H1 (cell line): ENCODE data around the gene BCAS1. TPM values are rescaled to one million over a fixed set of nuclear protein-coding genes. Genes with fewer than 3 reads are reported as not detected.

ENCODE experiments used
- EP300 ChIP-seq, 2 experiments: IDR thresholded peaks; 1 replicate in 1 of 2; 2 replicates in 1 of 2; pipeline ENCODE4 v1.6.1; 2011 to 2012; ENCODE audit warnings: low read depth in 2 of 2, low read length in 2 of 2, mild to moderate bottlenecking in 2 of 2, borderline replicate concordance in 1 of 2, inconsistent platforms in 1 of 2, moderate library complexity in 1 of 2
- GTF2F1 ChIP-seq: IDR thresholded peaks from 2 replicates; pipeline ENCODE4 v1.6.1; 2012; ENCODE audit warnings: low read depth, low read length, improper control_type of control experiment, borderline replicate concordance
- HDAC2 ChIP-seq, 2 experiments: fragments of 300-600 bp in 1 of 2; sonication (generic) in 1 of 2; IDR thresholded peaks; 2 replicates each; pipeline ENCODE4 v1.6.1; 2011 to 2012; ENCODE audit warnings: low read depth in 2 of 2, low read length in 2 of 2, mild to moderate bottlenecking in 2 of 2, moderate library complexity in 2 of 2, borderline replicate concordance in 1 of 2, inconsistent platforms in 1 of 2
- JUN ChIP-seq: IDR thresholded peaks from 2 replicates; pipeline ENCODE4 v1.6.1; 2011; ENCODE audit warnings: low read depth, mild to moderate bottlenecking, improper control_type of control experiment, low read length
- KDM1A ChIP-seq: fragments of 200-600, 300-600 bp; sonication (generic); IDR thresholded peaks from 2 replicates; pipeline ENCODE4 v1.7.1; 2016; ENCODE audit warnings: mild to moderate bottlenecking, low read length, borderline replicate concordance
- KDM4A ChIP-seq: IDR thresholded peaks from one replicate; pipeline ENCODE4 v1.7.1; 2012; ENCODE audit warnings: low read depth, mild to moderate bottlenecking, moderate library complexity, low read length, inconsistent platforms; ENCODE audit not compliant: severe bottlenecking
- NANOG ChIP-seq: IDR thresholded peaks from 2 replicates; pipeline ENCODE4 v1.6.1; 2011; ENCODE audit warnings: low read length, low read depth, mild to moderate bottlenecking, inconsistent platforms; ENCODE audit not compliant: insufficient read depth, poor library complexity, severe bottlenecking
- PHF8 ChIP-seq: fragments of 200-600 bp; sonication (generic); conservative IDR thresholded peaks from 2 replicates; pipeline ENCODE4 v1.7.1; 2012; ENCODE audit warnings: low read depth, mild to moderate bottlenecking, inconsistent platforms, low read length, moderate library complexity
- RBBP5 ChIP-seq: IDR thresholded peaks from 2 replicates; pipeline ENCODE4 v1.7.1; 2012; ENCODE audit warnings: low read depth, mild to moderate bottlenecking, inconsistent platforms, low read length, moderate library complexity, borderline replicate concordance
- TAF7 ChIP-seq: optimal IDR thresholded peaks from 2 replicates; pipeline ENCODE3; 2011; ENCODE audit warnings: low read depth, mild to moderate bottlenecking, inconsistent platforms, low read length, moderate library complexity, borderline replicate concordance
- polyA plus RNA-seq, 7 experiments: library from polyadenylated mRNA; depleted of rRNA in 3 of 7; stranded (reverse) in 5 of 7; unstranded in 2 of 7; fragments of >200 nt in 5 of 7; fragments of 200-250 nt in 2 of 7; gene quantifications; 1 replicate in 5 of 7; 2 replicates in 1 of 7; 4 replicates in 1 of 7; pipeline versions ENCODE4 v1.2.1 to v1.2.3, GENCODE V29; 2011 to 2013; ENCODE audit warnings: missing spikeins in 2 of 7, mixed read lengths in 2 of 7
- total RNA-seq: library from RNA; stranded (reverse); fragmentation: NEBNext Ultra II Directional; extraction: Animal tissue kit (Norgen Biotek cat#: 25700); gene quantifications from 2 replicates; pipeline ENCODE4 v1.2.1, GENCODE V29; 2021
- TF ChIP-seq, protein P1 (sequence below): fragments of 300-600 bp; sonication (generic); IDR thresholded peaks from 2 replicates; pipeline ENCODE4 v1.7.1; 2012; ENCODE audit warnings: low read length, moderate library complexity, mild to moderate bottlenecking, inconsistent platforms; ENCODE audit not compliant: insufficient replicate concordance

The BCAS1 gene
- total and polyA plus RNA-seq, 2 of the 8 experiments (the other 6 are each of a cell fraction or from before 2014, with no cell fraction given), result 0.06 to 0.19 TPM

- TF ChIP-seq, protein P1, sequence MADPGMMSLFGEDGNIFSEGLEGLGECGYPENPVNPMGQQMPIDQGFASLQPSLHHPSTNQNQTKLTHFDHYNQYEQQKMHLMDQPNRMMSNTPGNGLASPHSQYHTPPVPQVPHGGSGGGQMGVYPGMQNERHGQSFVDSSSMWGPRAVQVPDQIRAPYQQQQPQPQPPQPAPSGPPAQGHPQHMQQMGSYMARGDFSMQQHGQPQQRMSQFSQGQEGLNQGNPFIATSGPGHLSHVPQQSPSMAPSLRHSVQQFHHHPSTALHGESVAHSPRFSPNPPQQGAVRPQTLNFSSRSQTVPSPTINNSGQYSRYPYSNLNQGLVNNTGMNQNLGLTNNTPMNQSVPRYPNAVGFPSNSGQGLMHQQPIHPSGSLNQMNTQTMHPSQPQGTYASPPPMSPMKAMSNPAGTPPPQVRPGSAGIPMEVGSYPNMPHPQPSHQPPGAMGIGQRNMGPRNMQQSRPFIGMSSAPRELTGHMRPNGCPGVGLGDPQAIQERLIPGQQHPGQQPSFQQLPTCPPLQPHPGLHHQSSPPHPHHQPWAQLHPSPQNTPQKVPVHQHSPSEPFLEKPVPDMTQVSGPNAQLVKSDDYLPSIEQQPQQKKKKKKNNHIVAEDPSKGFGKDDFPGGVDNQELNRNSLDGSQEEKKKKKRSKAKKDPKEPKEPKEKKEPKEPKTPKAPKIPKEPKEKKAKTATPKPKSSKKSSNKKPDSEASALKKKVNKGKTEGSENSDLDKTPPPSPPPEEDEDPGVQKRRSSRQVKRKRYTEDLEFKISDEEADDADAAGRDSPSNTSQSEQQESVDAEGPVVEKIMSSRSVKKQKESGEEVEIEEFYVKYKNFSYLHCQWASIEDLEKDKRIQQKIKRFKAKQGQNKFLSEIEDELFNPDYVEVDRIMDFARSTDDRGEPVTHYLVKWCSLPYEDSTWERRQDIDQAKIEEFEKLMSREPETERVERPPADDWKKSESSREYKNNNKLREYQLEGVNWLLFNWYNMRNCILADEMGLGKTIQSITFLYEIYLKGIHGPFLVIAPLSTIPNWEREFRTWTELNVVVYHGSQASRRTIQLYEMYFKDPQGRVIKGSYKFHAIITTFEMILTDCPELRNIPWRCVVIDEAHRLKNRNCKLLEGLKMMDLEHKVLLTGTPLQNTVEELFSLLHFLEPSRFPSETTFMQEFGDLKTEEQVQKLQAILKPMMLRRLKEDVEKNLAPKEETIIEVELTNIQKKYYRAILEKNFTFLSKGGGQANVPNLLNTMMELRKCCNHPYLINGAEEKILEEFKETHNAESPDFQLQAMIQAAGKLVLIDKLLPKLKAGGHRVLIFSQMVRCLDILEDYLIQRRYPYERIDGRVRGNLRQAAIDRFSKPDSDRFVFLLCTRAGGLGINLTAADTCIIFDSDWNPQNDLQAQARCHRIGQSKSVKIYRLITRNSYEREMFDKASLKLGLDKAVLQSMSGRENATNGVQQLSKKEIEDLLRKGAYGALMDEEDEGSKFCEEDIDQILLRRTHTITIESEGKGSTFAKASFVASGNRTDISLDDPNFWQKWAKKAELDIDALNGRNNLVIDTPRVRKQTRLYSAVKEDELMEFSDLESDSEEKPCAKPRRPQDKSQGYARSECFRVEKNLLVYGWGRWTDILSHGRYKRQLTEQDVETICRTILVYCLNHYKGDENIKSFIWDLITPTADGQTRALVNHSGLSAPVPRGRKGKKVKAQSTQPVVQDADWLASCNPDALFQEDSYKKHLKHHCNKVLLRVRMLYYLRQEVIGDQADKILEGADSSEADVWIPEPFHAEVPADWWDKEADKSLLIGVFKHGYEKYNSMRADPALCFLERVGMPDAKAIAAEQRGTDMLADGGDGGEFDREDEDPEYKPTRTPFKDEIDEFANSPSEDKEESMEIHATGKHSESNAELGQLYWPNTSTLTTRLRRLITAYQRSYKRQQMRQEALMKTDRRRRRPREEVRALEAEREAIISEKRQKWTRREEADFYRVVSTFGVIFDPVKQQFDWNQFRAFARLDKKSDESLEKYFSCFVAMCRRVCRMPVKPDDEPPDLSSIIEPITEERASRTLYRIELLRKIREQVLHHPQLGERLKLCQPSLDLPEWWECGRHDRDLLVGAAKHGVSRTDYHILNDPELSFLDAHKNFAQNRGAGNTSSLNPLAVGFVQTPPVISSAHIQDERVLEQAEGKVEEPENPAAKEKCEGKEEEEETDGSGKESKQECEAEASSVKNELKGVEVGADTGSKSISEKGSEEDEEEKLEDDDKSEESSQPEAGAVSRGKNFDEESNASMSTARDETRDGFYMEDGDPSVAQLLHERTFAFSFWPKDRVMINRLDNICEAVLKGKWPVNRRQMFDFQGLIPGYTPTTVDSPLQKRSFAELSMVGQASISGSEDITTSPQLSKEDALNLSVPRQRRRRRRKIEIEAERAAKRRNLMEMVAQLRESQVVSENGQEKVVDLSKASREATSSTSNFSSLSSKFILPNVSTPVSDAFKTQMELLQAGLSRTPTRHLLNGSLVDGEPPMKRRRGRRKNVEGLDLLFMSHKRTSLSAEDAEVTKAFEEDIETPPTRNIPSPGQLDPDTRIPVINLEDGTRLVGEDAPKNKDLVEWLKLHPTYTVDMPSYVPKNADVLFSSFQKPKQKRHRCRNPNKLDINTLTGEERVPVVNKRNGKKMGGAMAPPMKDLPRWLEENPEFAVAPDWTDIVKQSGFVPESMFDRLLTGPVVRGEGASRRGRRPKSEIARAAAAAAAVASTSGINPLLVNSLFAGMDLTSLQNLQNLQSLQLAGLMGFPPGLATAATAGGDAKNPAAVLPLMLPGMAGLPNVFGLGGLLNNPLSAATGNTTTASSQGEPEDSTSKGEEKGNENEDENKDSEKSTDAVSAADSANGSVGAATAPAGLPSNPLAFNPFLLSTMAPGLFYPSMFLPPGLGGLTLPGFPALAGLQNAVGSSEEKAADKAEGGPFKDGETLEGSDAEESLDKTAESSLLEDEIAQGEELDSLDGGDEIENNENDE, result no peak
- no peak for TF ChIP-seq JUN
- TF ChIP-seq NANOG, result no peak
- TF ChIP-seq KDM1A, result no peak
- TF ChIP-seq GTF2F1, result no peak
- no peak for TF ChIP-seq HDAC2 (IDR thresholded peaks at IDR 0.05; ENCODE audit: borderline replicate concordance in 1 of 2, low read depth in 2 of 2, low read length in 2 of 2)
- TF ChIP-seq EP300 (IDR thresholded peaks at IDR 0.05; ENCODE audit: borderline replicate concordance in 1 of 2, low read depth in 2 of 2, low read length in 2 of 2), result no peak
- TF ChIP-seq PHF8, result no peak
- no peak for TF ChIP-seq RBBP5
- TF ChIP-seq TAF7, result no peak
- no peak for TF ChIP-seq KDM4A
Measured at GRCh38 chr20:54002741-54003140, 67.7 kb downstream of the BCAS1 start (continued).
